HG03565 (cell line): ENCODE data around the gene ABCC5.
"Not testable (repeated sequence)": the region's sequence is repeated elsewhere in the genome, so short reads cannot be mapped to it uniquely, and the experiment has no call there.

ENCODE experiments used
- ATAC-seq: cut with Tn5 transposase; IDR thresholded peaks from one replicate; pipeline ENCODE4 v1.9.1; 2021; ENCODE audit warnings: mild to moderate bottlenecking, moderate library complexity; ENCODE audit not compliant: unreplicated experiment

ABCC5 gene

DNA sequence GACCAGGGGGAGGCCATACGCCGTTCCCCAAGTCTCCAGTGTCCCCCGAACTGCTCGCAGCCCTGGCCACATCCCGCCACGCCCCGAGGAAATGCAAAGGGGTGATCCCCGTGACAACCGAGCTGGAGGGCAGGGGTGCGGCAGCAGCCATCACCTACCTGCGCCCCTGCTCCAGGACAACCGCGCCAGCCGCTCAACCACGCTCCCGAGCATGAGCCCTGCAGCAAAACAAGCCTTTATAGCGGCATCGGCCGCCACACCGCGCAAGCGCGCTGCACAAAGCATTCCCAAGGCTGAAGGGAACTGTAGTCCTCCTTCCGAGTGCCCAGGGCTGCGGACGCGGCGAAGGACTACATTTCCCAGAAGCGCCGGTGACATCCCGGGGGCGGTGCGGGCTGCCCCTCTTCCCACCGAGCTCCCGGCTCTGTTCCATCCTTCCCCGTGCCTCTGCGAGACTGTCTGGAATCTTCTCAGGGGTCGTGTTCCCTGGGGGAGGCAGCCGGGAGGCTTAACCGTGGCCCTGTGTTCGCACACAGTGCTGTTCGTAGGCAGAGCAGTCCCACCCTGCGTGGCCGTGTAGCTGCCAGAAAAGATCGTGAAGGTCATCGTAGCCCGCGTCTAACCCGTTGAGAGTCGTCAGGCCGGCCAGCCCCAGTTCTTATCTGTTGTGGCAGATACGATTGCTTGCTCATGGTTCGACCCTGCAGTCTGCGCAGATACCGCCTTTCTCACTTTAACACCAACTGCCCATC is at the start of gene ABCC5:
Gene ABCC5 (minus strand): TSS at position 213 of the 752 bp plus-strand sequence. CDS start 3,492 bp downstream, outside the sequence.
- ATAC-seq: peak; percentile 91

DNA sequence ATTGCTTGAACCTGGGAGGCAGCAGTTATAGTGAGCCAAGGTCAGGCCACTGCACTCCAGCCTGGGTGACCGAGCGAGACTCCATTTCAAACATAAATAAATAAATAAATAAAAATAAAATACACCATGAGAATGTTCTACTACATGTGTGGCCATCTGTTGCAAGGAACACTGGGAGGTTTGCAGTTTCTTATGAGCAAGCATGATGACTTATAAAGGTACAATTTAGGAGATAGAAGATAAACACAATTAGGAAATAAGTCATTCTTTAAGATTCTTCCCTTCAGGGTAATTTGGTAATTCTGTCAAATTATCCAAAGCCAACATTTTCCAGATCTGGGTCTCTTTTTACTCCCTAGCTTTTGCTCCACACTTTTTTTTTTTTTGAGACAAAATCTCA is 48.5 kb upstream of the ABCC5 start:
- ATAC-seq: no peak

- no peak for ATAC-seq
These were observed 45.0 kb upstream of the ABCC5 start for GRCh38 chr3:184062637-184063036.

- no peak for ATAC-seq
These were observed 41.7 kb upstream of the ABCC5 start for GRCh38 chr3:184059424-184059823.

DNA sequence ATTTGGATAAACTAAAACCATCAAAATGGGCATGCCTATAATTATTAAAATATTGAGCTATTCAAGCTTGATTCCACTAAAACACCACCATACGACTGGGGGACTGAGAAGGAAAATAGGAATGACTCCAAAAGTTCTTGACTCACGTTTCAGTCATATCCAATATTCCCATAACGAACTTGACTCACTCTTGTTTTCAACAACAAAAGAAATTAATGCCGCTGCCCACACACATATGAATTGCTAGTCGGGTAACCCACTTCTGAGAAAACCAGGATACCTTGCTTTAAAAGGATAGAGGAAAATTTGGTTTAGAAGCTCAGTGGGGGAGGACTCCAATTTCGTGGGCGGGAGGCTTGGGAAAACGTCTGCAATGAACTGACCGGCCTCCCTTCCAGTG is 40.3 kb upstream of the ABCC5 start:
- ATAC-seq: no peak

GRCh38 chr3:184052767-184053166 is 35.1 kb upstream of the ABCC5 start, which contains the start of gene HTR3C:
TSS of gene HTR3C (plus strand) at chr3:184053047. CDS start at chr3:184053081, 34 bp downstream.
- ATAC-seq: no peak

- ATAC-seq: no peak
These were observed 32.6 kb upstream of the ABCC5 start for GRCh38 chr3:184050217-184050847.

DNA sequence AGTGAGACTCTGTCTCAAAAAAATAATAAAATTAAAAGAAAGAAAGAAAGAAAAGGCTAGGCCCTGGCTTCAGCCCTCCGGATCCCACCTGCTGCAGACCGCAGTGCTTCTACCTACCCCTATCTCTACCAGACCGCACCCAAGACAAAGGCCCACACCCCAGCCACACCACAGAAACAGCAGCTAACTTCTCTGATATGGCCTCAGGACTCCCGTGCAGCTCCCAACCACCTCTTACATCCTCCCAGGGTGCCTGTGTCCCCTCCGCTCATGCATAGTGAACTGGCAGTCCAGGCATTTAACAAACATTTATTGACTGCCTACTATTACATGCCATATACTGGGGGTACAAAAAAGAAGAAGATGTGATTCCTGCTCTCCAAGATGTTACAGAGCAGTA is 28.3 kb upstream of the ABCC5 start:
- no peak for ATAC-seq

DNA sequence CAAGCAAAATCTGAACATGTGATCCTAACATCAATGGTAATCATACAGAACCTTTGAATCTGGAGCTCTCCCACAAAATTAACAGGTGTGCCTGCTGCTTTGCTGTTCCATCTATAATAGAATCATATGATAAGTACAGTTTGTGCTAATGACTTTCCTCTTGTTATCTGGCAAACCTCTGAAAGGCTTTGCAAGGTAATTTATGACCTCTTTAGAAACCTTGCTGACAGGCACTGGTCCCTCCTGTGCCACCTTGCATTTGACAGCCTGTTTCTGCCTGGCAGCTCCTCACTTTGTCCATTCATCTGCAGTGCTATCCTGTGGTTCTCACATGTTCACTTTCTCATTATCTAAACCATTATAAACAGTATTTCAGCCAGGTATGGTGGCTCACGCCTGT is 24.9 kb upstream of the ABCC5 start:
- ATAC-seq: no peak

GRCh38 chr3:184040010-184040409 is 22.3 kb upstream of the ABCC5 start:
- ATAC-seq: no peak

GRCh38 chr3:184039414-184039813 is 21.7 kb upstream of the ABCC5 start:
- no peak for ATAC-seq

DNA sequence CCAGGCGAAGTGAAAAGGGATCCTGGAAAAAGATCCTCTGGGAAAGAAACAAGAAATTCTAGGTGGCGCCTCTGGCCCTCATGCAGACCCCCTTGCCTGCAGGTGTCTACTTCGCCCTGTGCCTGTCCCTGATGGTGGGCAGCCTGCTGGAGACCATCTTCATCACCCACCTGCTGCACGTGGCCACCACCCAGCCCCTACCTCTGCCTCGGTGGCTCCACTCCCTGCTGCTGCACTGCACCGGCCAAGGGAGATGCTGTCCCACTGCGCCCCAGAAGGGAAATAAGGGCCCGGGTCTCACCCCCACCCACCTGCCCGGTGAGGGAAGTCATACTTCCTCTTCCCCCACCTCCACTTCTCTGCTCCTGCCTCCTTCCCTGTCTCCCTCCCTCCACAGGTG is 20.6 kb upstream of the ABCC5 start:
- not testable (repeated sequence) for ATAC-seq

GRCh38 chr3:184037816-184038215 is 20.1 kb upstream of the ABCC5 start:
- ATAC-seq: no peak

DNA sequence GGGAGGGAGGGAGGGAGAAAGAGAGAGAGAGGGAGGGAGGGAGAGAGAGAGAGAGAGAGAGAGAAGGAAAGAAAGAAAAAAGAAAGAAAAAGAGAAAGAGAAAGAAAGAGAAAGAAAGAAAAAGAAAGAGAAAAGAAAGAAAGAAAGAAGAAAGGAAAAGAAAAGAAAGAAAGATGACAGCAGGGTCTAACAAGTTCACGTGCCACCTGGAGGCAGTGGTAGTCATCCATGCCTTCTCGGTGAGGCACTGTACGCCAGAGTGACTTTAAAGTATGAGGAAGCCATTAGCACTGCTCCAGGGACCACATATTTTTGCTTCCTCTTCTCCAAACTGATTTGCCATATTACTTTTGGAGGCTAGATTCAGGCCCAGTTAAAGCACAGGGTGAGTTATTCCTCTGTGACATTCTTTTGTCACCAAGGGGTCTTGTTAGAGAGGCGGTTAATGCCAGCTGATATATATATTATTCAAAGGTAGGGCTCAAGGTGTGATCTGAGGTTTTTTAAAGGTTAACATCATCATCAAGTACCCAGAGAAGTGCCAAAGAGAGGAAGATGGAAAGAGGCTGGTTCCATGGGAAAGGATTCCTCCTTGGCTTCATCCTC is 13.6 kb upstream of the ABCC5 start, which contains the start of gene HTR3D:
Gene HTR3D (plus strand): TSS at position 556 of the 606 bp plus-strand sequence. CDS start 0 bp downstream, at position 556.
- ATAC-seq: no peak

GRCh38 chr3:184030536-184030935 is 12.9 kb upstream of the ABCC5 start:
- no peak for ATAC-seq

- ATAC-seq: no peak
These were observed 11.8 kb upstream of the ABCC5 start for GRCh38 chr3:184029443-184029842.

GRCh38 chr3:184028275-184028890 is 10.7 kb upstream of the ABCC5 start:
- not testable (repeated sequence) for ATAC-seq

- ATAC-seq: not testable (repeated sequence)
These were observed 7.6 kb upstream of the ABCC5 start for GRCh38 chr3:184025256-184025655.

GRCh38 chr3:184022323-184022722 is 4.6 kb upstream of the ABCC5 start:
- no peak for ATAC-seq

GRCh38 chr3:184018424-184018973 is 815 bp upstream of the ABCC5 start:
- ATAC-seq: no peak
